Erythroblast (primary cell): ENCODE measurements around the gene ZC4H2.

Source experiments
- GATA1 ChIP-seq: IDR thresholded peaks from 2 replicates; pipeline ENCODE4 v1.6.1; 2011; ENCODE audit warnings: low read depth, mild to moderate bottlenecking, control low read depth, low read length, moderate library complexity
- POLR2A ChIP-seq: IDR thresholded peaks from 2 replicates; pipeline ENCODE4 v1.6.1; 2011; ENCODE audit warnings: mild to moderate bottlenecking, low read length

DNA sequence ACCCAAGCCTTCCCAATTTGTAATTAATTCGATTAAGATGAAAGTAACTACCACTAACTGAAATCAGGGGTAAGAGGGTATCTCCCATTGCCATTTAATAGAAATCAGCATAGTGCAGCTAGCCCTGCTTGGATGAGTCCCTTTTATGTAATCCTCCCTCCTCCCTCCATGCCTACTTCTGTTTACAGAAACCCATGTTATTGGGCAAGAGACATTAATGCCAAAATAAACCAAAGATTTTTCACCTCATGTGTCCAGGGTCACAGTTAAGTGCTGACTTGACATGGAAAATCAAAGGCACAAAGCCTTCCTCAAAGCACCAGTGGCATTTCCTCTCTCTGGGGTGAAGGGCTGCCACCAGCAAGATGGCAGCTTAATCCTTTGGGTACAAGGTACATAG is 50.8 kb downstream of the ZC4H2 start:
- TF ChIP-seq POLR2A (no peak), GATA1 (no peak)
